ENCODE measurements around the gene ZNF839.

- TF ChIP-seq CTCF (IDR thresholded peaks at IDR 0.05; ENCODE audit: insufficient read depth, low read length, poor library complexity, severe bottlenecking) (no peak), EZH2phosphoT487 (conservative IDR thresholded peaks at IDR 0.05; ENCODE audit: low read length) (no peak)
These were observed 36.7 kb downstream of the ZNF839 start for GRCh38 chr14:102356280-102356679.
